WERI-Rb-1 (cell line): ENCODE results near the gene NT5C1A.
A peak's percentile ranks its signal among the peaks of the same experiment; 100 is the strongest.

Source experiments
- DNase-seq: peaks from one replicate; pipeline ENCODE4 v3.0.0-alpha.2; 2020
- H3K27ac ChIP-seq: fragments of 250-450 bp; sonication (Bioruptor Pico); 2 replicates; pipeline ENCODE4 v1.5.1; 2020; ENCODE audit warnings: mild to moderate bottlenecking, moderate library complexity
- H3K27me3 ChIP-seq: fragments of 250-450 bp; sonication (Bioruptor Pico); 2 replicates; pipeline ENCODE4 v1.5.1; 2021; ENCODE audit warnings: mild to moderate bottlenecking, low read depth, moderate library complexity; ENCODE audit not compliant: insufficient read depth, severe bottlenecking
- H3K36me3 ChIP-seq: fragments of 250-450 bp; sonication (Bioruptor Pico); 2 replicates; pipeline ENCODE4 v1.5.1; 2020; ENCODE audit warnings: mild to moderate bottlenecking, moderate library complexity
- H3K4me3 ChIP-seq: 2 replicates; pipeline ENCODE4 v1.5.1; 2011; ENCODE audit warnings: low read depth, mild to moderate bottlenecking, control low read depth, low read length
- H3K9me3 ChIP-seq: fragments of 250-450 bp; sonication (Bioruptor Pico); 2 replicates; pipeline ENCODE4 v1.5.1; 2021; ENCODE audit warnings: mild to moderate bottlenecking, moderate library complexity; ENCODE audit not compliant: severe bottlenecking
- TF ChIP-seq, protein P1 (sequence below): IDR thresholded peaks from 2 replicates; pipeline ENCODE4 v1.5.1; 2011; ENCODE audit warnings: low read depth, mild to moderate bottlenecking, control low read depth, inconsistent platforms, low read length

The NT5C1A gene

GRCh38 chr1:39673215-39673614 lies 1.3 kb upstream of the NT5C1A start:
- peaks cover 31% of the 10 kb centered on the region for H3K27me3 ChIP-seq
- no peak for DNase-seq
- TF ChIP-seq, protein P1, sequence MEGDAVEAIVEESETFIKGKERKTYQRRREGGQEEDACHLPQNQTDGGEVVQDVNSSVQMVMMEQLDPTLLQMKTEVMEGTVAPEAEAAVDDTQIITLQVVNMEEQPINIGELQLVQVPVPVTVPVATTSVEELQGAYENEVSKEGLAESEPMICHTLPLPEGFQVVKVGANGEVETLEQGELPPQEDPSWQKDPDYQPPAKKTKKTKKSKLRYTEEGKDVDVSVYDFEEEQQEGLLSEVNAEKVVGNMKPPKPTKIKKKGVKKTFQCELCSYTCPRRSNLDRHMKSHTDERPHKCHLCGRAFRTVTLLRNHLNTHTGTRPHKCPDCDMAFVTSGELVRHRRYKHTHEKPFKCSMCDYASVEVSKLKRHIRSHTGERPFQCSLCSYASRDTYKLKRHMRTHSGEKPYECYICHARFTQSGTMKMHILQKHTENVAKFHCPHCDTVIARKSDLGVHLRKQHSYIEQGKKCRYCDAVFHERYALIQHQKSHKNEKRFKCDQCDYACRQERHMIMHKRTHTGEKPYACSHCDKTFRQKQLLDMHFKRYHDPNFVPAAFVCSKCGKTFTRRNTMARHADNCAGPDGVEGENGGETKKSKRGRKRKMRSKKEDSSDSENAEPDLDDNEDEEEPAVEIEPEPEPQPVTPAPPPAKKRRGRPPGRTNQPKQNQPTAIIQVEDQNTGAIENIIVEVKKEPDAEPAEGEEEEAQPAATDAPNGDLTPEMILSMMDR, result no peak

GRCh38 chr1:39672551-39672947 lies 642 bp upstream of the NT5C1A start:
- Histone ChIP-seq H3K27ac (no peak overlapping the region), H3K9me3 (no peaks in the 10 kb centered on the region), H3K36me3 (no peaks in the 10 kb centered on the region), H3K27me3 (peaks cover 31% of the 10 kb centered on the region), H3K4me3 (peak overlapping the region; percentile 45)
- TF ChIP-seq, protein P1, result peak; percentile 51
- DNase-seq, result peak; percentile 34

More at GRCh38 chr1:39673215-39673614, 1.3 kb upstream of the NT5C1A start:
- Histone ChIP-seq H3K4me3 (no peak overlapping the region), H3K36me3 (no peaks in the 10 kb centered on the region), H3K9me3 (no peaks in the 10 kb centered on the region), H3K27ac (no peak overlapping the region)

DNA sequence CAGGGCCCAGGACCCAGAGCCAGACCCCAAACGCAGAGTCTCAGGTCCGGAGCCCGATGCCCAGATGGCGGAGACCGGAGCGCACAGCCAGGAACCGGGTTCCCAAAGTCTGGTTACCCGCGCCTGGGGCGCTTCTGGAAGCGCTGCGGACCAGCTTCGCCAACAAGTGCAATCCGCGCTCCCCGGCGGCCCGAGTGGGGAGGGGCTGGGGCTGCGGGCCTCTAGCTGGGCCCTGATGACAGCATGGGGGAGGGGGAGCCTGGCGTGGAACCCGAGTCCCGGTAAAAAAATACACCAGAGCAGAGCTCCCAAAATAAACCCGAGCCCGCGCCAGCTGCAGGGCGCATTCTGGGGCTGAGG lies 494 bp downstream of the NT5C1A start:
- H3K27ac ChIP-seq, result no peak overlapping the region
- H3K27me3 ChIP-seq, result peaks cover 31% of the 10 kb centered on the region
- H3K9me3 ChIP-seq, result no peaks in the 10 kb centered on the region
- H3K4me3 ChIP-seq, result peak overlapping the region; percentile 45
- peak; percentile 27 for DNase-seq
- TF ChIP-seq, protein P1, result no peak
- H3K36me3 ChIP-seq, result no peaks in the 10 kb centered on the region

DNA sequence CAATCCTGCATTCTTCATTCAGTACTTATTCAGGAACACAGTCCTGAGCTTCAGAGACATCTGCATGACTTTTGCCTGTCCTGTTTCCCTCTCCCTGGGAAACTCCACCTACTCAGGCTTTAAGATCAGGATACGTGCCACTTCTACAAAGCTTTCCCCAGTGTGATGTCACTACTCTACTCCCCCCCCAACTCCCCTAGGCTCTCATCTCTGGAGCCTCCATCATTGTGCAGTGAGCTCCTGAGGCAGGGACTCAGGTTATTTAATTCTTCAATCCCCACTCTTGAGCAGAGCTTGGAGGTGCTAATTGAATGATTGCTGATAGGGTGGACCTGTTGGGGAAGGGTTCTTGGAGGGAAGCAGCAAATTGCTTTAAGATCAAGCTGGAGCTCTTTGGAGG lies 1.2 kb downstream of the NT5C1A start:
- Histone ChIP-seq H3K4me3 (no peak overlapping the region), H3K9me3 (no peaks in the 10 kb centered on the region), H3K27ac (no peak overlapping the region), H3K36me3 (no peaks in the 10 kb centered on the region), H3K27me3 (peaks cover 31% of the 10 kb centered on the region)
- TF ChIP-seq, protein P1, result no peak
- DNase-seq, result no peak

- no peak overlapping the region for H3K27ac ChIP-seq
- H3K36me3 ChIP-seq, result no peaks in the 10 kb centered on the region
- H3K27me3 ChIP-seq, result peaks cover 27% of the 10 kb centered on the region
- no peak for DNase-seq
- no peak overlapping the region for H3K4me3 ChIP-seq
- TF ChIP-seq, protein P1, result no peak
- H3K9me3 ChIP-seq, result no peaks in the 10 kb centered on the region
These were observed 3.0 kb downstream of the NT5C1A start for GRCh38 chr1:39668894-39669293.

DNA sequence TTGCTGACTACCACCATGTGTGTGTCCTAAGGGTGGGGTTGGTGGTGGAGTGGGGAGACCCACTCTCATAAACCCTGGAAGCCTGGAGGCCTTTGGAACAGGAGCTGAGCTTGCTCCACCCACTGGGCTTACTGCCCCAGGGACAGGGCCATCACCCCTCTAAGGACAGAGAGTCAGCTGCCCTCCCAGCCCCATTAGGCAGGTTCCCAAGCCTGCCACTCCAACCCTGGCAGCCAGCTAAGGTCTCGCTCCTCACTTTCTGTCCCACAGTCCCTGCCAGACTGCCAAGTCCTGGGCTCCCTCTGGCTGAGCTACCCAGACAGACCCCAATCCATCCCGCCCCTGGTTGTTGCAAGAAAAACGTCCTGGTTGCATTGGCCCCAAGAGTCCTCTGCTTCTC lies 3.8 kb downstream of the NT5C1A start:
- peaks cover 27% of the 10 kb centered on the region for H3K27me3 ChIP-seq
- TF ChIP-seq, protein P1, result no peak
- DNase-seq, result no peak
- no peak overlapping the region for H3K4me3 ChIP-seq
- no peaks in the 10 kb centered on the region for H3K9me3 ChIP-seq
- no peaks in the 10 kb centered on the region for H3K36me3 ChIP-seq
- no peak overlapping the region for H3K27ac ChIP-seq
